ENCODE measurements around the gene IFT20. TPM values are rescaled to one million over a fixed set of nuclear protein-coding genes. Genes with fewer than 3 reads are reported as not detected.

The IFT20 gene
- total and polyA plus RNA-seq, 10 of the 15 experiments (the other 5 are each of a cell fraction or from before 2014, with no cell fraction given), result 9.4 to 38.2 (median 19.1) TPM

DNA sequence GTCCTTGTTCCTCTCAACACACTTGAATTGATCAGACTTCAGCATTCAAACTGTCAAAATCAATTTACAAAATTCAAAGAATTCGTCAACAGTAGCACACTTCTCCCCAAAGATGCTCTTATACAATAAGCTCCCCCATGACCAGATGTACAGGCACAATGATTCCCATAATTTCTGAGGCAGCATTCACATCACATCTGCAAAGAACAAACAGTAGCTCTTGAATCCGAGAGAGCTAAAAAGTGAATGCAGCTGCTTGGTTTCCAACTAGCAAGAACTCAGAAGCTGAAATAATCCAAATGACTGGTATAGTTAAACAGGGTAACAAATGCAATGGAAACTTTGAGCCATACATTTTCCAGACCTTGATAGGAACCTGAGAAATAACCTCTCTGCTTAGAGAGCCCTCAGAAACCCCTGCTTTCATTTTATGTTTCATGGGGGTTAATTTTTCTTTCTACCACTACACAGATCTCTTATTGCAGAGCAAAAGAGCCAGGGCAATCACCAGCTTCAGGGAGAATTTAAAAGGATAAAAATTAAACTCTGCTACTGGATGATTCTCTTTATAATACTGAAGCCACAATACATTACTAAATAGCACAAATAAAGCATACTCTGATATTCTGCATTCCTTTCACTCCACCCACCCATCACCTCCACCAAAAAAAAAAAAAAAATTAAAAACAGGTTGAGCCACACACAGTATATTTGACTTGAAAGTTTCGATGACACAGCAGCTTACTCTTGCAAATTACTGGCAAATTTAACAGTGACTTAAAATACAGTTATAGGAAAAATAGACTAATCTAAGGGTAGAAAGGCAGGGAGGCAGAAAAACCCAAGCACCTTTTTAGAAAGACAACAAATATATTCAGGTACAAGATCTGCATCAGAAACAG lies 39.3 kb downstream of the IFT20 start (continued):
- TF ChIP-seq, protein P1, sequence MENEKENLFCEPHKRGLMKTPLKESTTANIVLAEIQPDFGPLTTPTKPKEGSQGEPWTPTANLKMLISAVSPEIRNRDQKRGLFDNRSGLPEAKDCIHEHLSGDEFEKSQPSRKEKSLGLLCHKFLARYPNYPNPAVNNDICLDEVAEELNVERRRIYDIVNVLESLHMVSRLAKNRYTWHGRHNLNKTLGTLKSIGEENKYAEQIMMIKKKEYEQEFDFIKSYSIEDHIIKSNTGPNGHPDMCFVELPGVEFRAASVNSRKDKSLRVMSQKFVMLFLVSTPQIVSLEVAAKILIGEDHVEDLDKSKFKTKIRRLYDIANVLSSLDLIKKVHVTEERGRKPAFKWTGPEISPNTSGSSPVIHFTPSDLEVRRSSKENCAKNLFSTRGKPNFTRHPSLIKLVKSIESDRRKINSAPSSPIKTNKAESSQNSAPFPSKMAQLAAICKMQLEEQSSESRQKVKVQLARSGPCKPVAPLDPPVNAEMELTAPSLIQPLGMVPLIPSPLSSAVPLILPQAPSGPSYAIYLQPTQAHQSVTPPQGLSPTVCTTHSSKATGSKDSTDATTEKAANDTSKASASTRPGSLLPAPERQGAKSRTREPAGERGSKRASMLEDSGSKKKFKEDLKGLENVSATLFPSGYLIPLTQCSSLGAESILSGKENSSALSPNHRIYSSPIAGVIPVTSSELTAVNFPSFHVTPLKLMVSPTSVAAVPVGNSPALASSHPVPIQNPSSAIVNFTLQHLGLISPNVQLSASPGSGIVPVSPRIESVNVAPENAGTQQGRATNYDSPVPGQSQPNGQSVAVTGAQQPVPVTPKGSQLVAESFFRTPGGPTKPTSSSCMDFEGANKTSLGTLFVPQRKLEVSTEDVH (IDR thresholded peaks at IDR 0.05; ENCODE audit: low read depth, partially characterized antibody), result no peak
- TF ChIP-seq EZH2 (IDR thresholded peaks at IDR 0.05; ENCODE audit: borderline replicate concordance, control insufficient read depth, low read depth, low read length), result no peak
- TF ChIP-seq, protein P2, sequence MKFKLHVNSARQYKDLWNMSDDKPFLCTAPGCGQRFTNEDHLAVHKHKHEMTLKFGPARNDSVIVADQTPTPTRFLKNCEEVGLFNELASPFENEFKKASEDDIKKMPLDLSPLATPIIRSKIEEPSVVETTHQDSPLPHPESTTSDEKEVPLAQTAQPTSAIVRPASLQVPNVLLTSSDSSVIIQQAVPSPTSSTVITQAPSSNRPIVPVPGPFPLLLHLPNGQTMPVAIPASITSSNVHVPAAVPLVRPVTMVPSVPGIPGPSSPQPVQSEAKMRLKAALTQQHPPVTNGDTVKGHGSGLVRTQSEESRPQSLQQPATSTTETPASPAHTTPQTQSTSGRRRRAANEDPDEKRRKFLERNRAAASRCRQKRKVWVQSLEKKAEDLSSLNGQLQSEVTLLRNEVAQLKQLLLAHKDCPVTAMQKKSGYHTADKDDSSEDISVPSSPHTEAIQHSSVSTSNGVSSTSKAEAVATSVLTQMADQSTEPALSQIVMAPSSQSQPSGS (IDR thresholded peaks at IDR 0.05; ENCODE audit: low read length), result no peak
- TF ChIP-seq ZNF384 (IDR thresholded peaks at IDR 0.05; ENCODE audit: borderline replicate concordance, low read depth, low read length), result peak; percentile 37; the same call in 1 of the 2 replicates

DNA sequence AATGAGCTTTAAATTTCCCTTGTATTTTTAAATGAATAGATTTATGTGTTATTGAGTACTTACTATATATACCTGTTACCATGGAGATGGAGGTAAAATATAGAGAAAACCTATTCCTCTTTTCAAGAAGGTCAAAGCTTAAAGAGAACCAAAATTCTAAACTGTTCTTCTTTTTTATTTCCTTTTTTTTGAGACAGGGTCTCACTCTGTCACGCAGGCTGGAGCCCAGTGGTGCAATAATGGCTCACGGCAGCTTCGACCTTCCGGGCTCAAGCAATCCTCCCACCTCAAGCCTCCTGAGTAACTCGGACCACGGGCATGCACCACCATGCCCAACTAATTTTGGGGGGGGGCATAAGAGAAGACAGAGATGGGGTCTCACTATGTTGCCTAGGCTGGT lies 41.3 kb downstream of the IFT20 start:
- ATAC-seq, result no peak
- Histone ChIP-seq H3K36me3 (ENCODE audit: control insufficient read depth in 2 of 2, insufficient read depth in 2 of 2, low read length in 1 of 2) (no peaks in the 10 kb centered on the region), H3K4me3 (no peak overlapping the region), H2AFZ (ENCODE audit: control insufficient read depth, low read depth, low read length) (no peak overlapping the region), H3K4me1 (ENCODE audit: control insufficient read depth, insufficient read depth, low read length) (no peaks in the 10 kb centered on the region; the same call in 1 of the 2 replicates), H3K27ac (ENCODE audit: control insufficient read depth, insufficient read depth) (no peak overlapping the region), H4K20me1 (ENCODE audit: control insufficient read depth, insufficient read depth) (no peaks in the 10 kb centered on the region), H3K79me2 (ENCODE audit: control insufficient read depth, insufficient read depth, low read length) (no peaks in the 10 kb centered on the region), H3K27me3 (replicated peaks in 1 of 2; ENCODE audit: control insufficient read depth in 2 of 2, insufficient read depth in 2 of 2, low read length in 1 of 2) (no peaks in the 10 kb centered on the region), H3K4me2 (ENCODE audit: control insufficient read depth, insufficient read depth) (no peak overlapping the region), H3K9me3 (replicated peaks; ENCODE audit: control insufficient read depth, insufficient read depth, low read length) (no peaks in the 10 kb centered on the region), H3K9ac (ENCODE audit: control insufficient read depth, insufficient read depth, low read length) (no peak overlapping the region)
- ChIA-PET POLR2A (interaction anchor here (1.0 kb wide), 1 partner anchor 237 kb away, joined by 3 read pairs; no protein-coding TSS in a partner anchor), SMC1A (ENCODE audit: uncharacterized antibody, unreplicated experiment) (interaction anchor here (0.9 to 1.4 kb wide), 2 partner anchors 18 to 32 kb away, joined by 3 read pairs; no protein-coding TSS in a partner anchor), RAD21 (ENCODE audit: unreplicated experiment) (interaction anchor here (0.6 to 1.1 kb wide), 2 partner anchors 42 to 489 kb away, joined by 3 read pairs; no protein-coding TSS in a partner anchor), CTCF (interaction anchor here (0.7 to 1.0 kb wide), 5 partner anchors 9 to 488 kb away, joined by 3 to 4 read pairs (median 3); partner anchors contain the start of gene TNFAIP1)
- no TSS peak for BruUV-seq (replicated peaks)
- intact Hi-C loops (cut with micrococcal nuclease; ENCODE audit: unreplicated experiment), result no loop called here
- DNase-seq (ENCODE audit: low read depth, low spot score), result no peak
- 5% methylated on average over 6 of the region's 6 CpGs for WGBS (ENCODE audit: insufficient coverage, insufficient replicate concordance, low lambda C conversion rate, missing lambda C conversion rate)
- FAIRE-seq, result no peak
- in situ Hi-C loops (cut with MboI), result loop anchor here (5.0 kb wide), 1 partner anchor 48 kb away; no protein-coding TSS in a partner anchor
- no peak for TF ChIP-seq POLR2AphosphoS2 (IDR thresholded peaks at IDR 0.05; ENCODE audit: low read depth, low read length)
- no peak for TF ChIP-seq BCL11A (IDR thresholded peaks at IDR 0.05; ENCODE audit: low read depth, low read length)
- TF ChIP-seq, protein P3, sequence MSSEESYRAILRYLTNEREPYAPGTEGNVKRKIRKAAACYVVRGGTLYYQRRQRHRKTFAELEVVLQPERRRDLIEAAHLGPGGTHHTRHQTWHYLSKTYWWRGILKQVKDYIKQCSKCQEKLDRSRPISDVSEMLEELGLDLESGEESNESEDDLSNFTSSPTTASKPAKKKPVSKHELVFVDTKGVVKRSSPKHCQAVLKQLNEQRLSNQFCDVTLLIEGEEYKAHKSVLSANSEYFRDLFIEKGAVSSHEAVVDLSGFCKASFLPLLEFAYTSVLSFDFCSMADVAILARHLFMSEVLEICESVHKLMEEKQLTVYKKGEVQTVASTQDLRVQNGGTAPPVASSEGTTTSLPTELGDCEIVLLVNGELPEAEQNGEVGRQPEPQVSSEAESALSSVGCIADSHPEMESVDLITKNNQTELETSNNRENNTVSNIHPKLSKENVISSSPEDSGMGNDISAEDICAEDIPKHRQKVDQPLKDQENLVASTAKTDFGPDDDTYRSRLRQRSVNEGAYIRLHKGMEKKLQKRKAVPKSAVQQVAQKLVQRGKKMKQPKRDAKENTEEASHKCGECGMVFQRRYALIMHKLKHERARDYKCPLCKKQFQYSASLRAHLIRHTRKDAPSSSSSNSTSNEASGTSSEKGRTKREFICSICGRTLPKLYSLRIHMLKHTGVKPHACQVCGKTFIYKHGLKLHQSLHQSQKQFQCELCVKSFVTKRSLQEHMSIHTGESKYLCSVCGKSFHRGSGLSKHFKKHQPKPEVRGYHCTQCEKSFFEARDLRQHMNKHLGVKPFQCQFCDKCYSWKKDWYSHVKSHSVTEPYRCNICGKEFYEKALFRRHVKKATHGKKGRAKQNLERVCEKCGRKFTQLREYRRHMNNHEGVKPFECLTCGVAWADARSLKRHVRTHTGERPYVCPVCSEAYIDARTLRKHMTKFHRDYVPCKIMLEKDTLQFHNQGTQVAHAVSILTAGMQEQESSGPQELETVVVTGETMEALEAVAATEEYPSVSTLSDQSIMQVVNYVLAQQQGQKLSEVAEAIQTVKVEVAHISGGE (CRISPR knock-in tag; IDR thresholded peaks at IDR 0.05), result no peak
- TF ChIP-seq, protein P4, sequence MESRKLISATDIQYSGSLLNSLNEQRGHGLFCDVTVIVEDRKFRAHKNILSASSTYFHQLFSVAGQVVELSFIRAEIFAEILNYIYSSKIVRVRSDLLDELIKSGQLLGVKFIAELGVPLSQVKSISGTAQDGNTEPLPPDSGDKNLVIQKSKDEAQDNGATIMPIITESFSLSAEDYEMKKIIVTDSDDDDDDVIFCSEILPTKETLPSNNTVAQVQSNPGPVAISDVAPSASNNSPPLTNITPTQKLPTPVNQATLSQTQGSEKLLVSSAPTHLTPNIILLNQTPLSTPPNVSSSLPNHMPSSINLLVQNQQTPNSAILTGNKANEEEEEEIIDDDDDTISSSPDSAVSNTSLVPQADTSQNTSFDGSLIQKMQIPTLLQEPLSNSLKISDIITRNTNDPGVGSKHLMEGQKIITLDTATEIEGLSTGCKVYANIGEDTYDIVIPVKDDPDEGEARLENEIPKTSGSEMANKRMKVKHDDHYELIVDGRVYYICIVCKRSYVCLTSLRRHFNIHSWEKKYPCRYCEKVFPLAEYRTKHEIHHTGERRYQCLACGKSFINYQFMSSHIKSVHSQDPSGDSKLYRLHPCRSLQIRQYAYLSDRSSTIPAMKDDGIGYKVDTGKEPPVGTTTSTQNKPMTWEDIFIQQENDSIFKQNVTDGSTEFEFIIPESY (IDR thresholded peaks at IDR 0.05), result no peak
- no peak for TF ChIP-seq RELA (IDR thresholded peaks at IDR 0.05; ENCODE audit: borderline replicate concordance, partially characterized antibody)
- no peak for TF ChIP-seq POLR2AphosphoS5 (IDR thresholded peaks at IDR 0.05; ENCODE audit: low read length)
